ENCODE results near the gene FAM217B. TPM values are rescaled to one million over a fixed set of nuclear protein-coding genes. Genes with fewer than 3 reads are reported as not detected.

The FAM217B gene
- total and polyA plus RNA-seq, 2 donors (not counting 3 experiments of a cell fraction or from before 2014, with no cell fraction given) = 2.7 to 8.2 TPM

- Histone ChIP-seq H3K9me3 (replicated peaks; ENCODE audit: control insufficient read depth, insufficient read depth, low read length) (no peaks in the 10 kb centered on the region), H3K4me3 (replicated peaks in 1 of 3; ENCODE audit: insufficient read depth in 1 of 3, low read depth in 1 of 3, low read length in 3 of 3) (no peak overlapping the region), H3K79me2 (ENCODE audit: control insufficient read depth, insufficient read depth, low read length) (no peaks in the 10 kb centered on the region), H2AFZ (ENCODE audit: low read depth, low read length) (no peak overlapping the region), H3K4me2 (ENCODE audit: insufficient read depth, low read length) (no peak overlapping the region), H3K9me1 (replicated peaks; ENCODE audit: control insufficient read depth, extremely low read depth, insufficient read depth, low read length) (no peaks in the 10 kb centered on the region), H3K4me1 (ENCODE audit: control insufficient read depth, extremely low read depth, insufficient read depth, low read length) (no peaks in the 10 kb centered on the region), H3K36me3 (ENCODE audit: control insufficient read depth in 2 of 2, extremely low read depth in 1 of 2, insufficient read depth in 2 of 2, low read length in 2 of 2) (no peaks in the 10 kb centered on the region), H3K27ac (ENCODE audit: insufficient read depth, low read depth, low read length) (no peak overlapping the region), H4K20me1 (replicated peaks; ENCODE audit: control insufficient read depth, extremely low read depth, insufficient read depth, low read length) (no peaks in the 10 kb centered on the region), H3K9ac (replicated peaks; ENCODE audit: extremely low read depth, insufficient read depth, low read length) (no peak overlapping the region), H3K27me3 (ENCODE audit: control insufficient read depth in 2 of 2, insufficient read depth in 2 of 2, low read length in 2 of 2) (no peaks in the 10 kb centered on the region)
- no peak for TF ChIP-seq MAX (IDR thresholded peaks at IDR 0.05; ENCODE audit: insufficient read depth, insufficient read length)
- no peak for TF ChIP-seq MYC (IDR thresholded peaks at IDR 0.05; ENCODE audit: low read depth, low read length)
- TF ChIP-seq CTCF (IDR thresholded peaks at IDR 0.05; ENCODE audit: extremely low read depth in 1 of 2, insufficient read depth in 1 of 2, low read depth in 1 of 2, low read length in 2 of 2) = no peak
- TF ChIP-seq POLR2AphosphoS5 (IDR thresholded peaks at IDR 0.05; ENCODE audit: insufficient read depth, low read depth, low read length) = no peak
- no peak for TF ChIP-seq JUN (IDR thresholded peaks at IDR 0.05; ENCODE audit: borderline replicate concordance, insufficient read depth, insufficient read length, low read depth)
- TF ChIP-seq GATA2 (IDR thresholded peaks at IDR 0.05; ENCODE audit: insufficient read depth, insufficient read length, low read depth, low read length) = no peak
- TF ChIP-seq FOS (IDR thresholded peaks at IDR 0.05; ENCODE audit: borderline replicate concordance, insufficient read depth, low read length) = no peak
- no peak for TF ChIP-seq EZH2 (IDR thresholded peaks at IDR 0.05; ENCODE audit: borderline replicate concordance, low read depth, low read length, severe bottlenecking)
- no peak for TF ChIP-seq POLR2A (IDR thresholded peaks at IDR 0.05; ENCODE audit: low read depth, low read length)
- CTCF ChIA-PET = no interaction called here
- no TSS peak for BruUV-seq (replicated peaks)
- intact Hi-C loops (cut with micrococcal nuclease) = no loop called here
- dilution Hi-C loops (cut with MboI; ENCODE audit: extremely low pct_ligation_motif_present, low sequenced_read_pairs) = no loop called here
- POLR2A ChIA-PET = no interaction called here
- DNase-seq (ENCODE audit: low read depth, low spot score) (no peak), FAIRE-seq (no peak)
Observed at GRCh38 chr20:59966428-59966827, 26.2 kb downstream of the FAM217B start.

Data from endothelial cell of umbilical vein (primary cell).